Uterus (tissue), 4 donors: ENCODE measurements around the gene DNAH6. TPM values are rescaled to one million over a fixed set of nuclear protein-coding genes. Genes with fewer than 3 reads are reported as not detected.
"Not testable (repeated sequence)": the region's sequence is repeated elsewhere in the genome, so short reads cannot be mapped to it uniquely, and the experiment has no call there.

Source experiments
- DNase-seq, 2 donors: peaks; one replicate each; pipeline ENCODE4 v3.0.0-alpha.2; 2019 to 2020
- H3K27ac ChIP-seq, 2 donors: fragments of 200-600 bp; sonication (generic); 1 replicate in 1 of 2; 2 replicates in 1 of 2; pipeline ENCODE4 v1.5.1; 2016 to 2018
- H3K27me3 ChIP-seq, 2 donors: fragments of 200-600 bp; sonication (generic); one replicate each; pipeline ENCODE4 v1.5.1; 2018 to 2019; ENCODE audit warnings: control low read depth in 1 of 2
- H3K36me3 ChIP-seq, 2 donors: fragments of 200-600 bp; sonication (generic); one replicate each; pipeline ENCODE4 v1.5.1; 2019; ENCODE audit warnings: control low read depth in 1 of 2
- H3K4me1 ChIP-seq, 2 donors: fragments of 200-600 bp; sonication (generic); one replicate each; pipeline ENCODE4 v1.5.1; 2018 to 2019; ENCODE audit warnings: control low read depth in 1 of 2
- H3K4me3 ChIP-seq, 2 donors: fragments of 200-600 bp; sonication (generic); 1 replicate in 1 of 2; 2 replicates in 1 of 2; pipeline ENCODE4 v1.5.1; 2018 to 2019; ENCODE audit warnings: mild to moderate bottlenecking in 1 of 2
- H3K9me3 ChIP-seq, 2 donors: fragments of 200-600 bp; sonication (generic); one replicate each; pipeline ENCODE4 v1.5.1; 2019; ENCODE audit warnings: control low read depth in 1 of 2
- POLR2A ChIP-seq, 2 donors: fragments of 450-650 bp; IDR thresholded peaks; one replicate each; pipeline ENCODE4 v1.6.1; 2016; ENCODE audit warnings: antibody characterized with exemption in 2 of 2, mild to moderate bottlenecking in 1 of 2, moderate library complexity in 1 of 2
- intact Hi-C: fragments of 100-400 bp; cut with DNase I; formaldehyde crosslinking; loops from one replicate; pipeline ENCODE4 v1.15.1; 2023; ENCODE audit warnings: low total_unique reads
- total RNA-seq, 4 donors: library from RNA; depleted of rRNA in 3 of 4; stranded (reverse); fragments of >200 nt in 3 of 4; gene quantifications; one replicate each; pipeline versions ENCODE4 v1.1.0 to v1.2.4, GENCODE V29; 2014 to 2023
- TF ChIP-seq, protein P1 (sequence below), 4 experiments: fragments of 200-600 bp in 2 of 4; fragments of 450-650 bp in 2 of 4; sonication (generic) in 2 of 4; IDR thresholded peaks; one replicate each; pipeline ENCODE4 v1.5.1; 2016 to 2019; ENCODE audit warnings: antibody characterized with exemption in 4 of 4, mild to moderate bottlenecking in 2 of 4, moderate library complexity in 1 of 4
- donor health status: DM: yes; HTN: yes; CAD: no.

The DNAH6 gene
- total RNA-seq, 4 donors from 2014 or later = 1.0 to 8.4 (median 2.7) TPM

DNA sequence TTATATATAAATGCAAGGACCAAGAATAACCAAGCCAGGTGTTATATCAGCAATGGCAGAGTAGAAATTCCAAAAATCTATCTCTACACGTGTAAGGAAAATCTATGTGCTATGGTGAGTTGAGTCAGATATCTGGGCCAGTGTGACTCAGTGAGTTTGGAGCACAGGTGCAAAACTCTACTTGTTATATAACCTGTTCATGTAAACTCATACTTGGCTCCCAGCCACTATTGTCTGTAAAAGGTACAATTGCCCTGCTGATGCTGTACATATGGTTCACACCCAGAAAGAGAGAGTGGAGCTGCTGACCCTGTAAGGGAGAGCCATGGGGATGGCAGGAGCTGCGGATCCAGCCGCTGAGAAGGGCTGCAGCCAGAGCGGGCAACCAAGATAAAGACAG, 252.5 kb downstream of the DNAH6 start:
- Histone ChIP-seq H3K27ac (no peak overlapping the region), H3K4me3 (no peak overlapping the region), H3K36me3 (no peaks in the 10 kb centered on the region), H3K9me3 (peaks cover 0 to 5% of the 10 kb centered on the region in 2 donors), H3K27me3 (no peaks in the 10 kb centered on the region), H3K4me1 (no peaks in the 10 kb centered on the region)
- TF ChIP-seq, protein P1, sequence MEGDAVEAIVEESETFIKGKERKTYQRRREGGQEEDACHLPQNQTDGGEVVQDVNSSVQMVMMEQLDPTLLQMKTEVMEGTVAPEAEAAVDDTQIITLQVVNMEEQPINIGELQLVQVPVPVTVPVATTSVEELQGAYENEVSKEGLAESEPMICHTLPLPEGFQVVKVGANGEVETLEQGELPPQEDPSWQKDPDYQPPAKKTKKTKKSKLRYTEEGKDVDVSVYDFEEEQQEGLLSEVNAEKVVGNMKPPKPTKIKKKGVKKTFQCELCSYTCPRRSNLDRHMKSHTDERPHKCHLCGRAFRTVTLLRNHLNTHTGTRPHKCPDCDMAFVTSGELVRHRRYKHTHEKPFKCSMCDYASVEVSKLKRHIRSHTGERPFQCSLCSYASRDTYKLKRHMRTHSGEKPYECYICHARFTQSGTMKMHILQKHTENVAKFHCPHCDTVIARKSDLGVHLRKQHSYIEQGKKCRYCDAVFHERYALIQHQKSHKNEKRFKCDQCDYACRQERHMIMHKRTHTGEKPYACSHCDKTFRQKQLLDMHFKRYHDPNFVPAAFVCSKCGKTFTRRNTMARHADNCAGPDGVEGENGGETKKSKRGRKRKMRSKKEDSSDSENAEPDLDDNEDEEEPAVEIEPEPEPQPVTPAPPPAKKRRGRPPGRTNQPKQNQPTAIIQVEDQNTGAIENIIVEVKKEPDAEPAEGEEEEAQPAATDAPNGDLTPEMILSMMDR (IDR thresholded peaks at IDR 0.05) = no peak
- no peak for TF ChIP-seq POLR2A (IDR thresholded peaks at IDR 0.05)
- no peak for DNase-seq
- intact Hi-C loops = no loop called here

GRCh38 chr2:84770280-84770679, 254.0 kb downstream of the DNAH6 start:
- H3K9me3 ChIP-seq = peaks cover 0 to 5% of the 10 kb centered on the region in 2 donors
- no peak overlapping the region for H3K4me3 ChIP-seq
- H3K27me3 ChIP-seq = no peaks in the 10 kb centered on the region
- no peaks in the 10 kb centered on the region for H3K4me1 ChIP-seq
- H3K36me3 ChIP-seq = no peaks in the 10 kb centered on the region
- TF ChIP-seq, protein P1 (IDR thresholded peaks at IDR 0.05) = no peak
- no peak for TF ChIP-seq POLR2A (IDR thresholded peaks at IDR 0.05)
- intact Hi-C loops = no loop called here
- no peak for DNase-seq
- no peak overlapping the region for H3K27ac ChIP-seq

DNA sequence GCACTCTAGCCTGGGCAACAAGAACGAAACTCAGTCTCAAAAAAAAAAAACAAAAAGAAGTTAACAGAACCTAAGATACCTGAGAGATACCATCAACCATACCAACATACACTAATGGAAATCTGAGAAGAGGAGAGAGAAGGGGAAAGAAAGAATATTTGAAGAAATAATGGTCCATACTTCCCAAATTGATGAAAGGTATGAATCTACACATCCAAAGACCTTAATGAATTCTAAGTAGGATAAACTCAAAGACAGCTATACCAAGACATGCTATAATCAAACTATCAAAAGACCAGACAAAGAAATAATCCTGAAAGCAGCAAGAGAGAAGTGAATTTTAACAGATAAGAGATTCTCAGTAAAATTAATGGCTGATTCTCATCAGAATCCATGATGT, 255.0 kb downstream of the DNAH6 start:
- H3K9me3 ChIP-seq = peaks cover 0 to 5% of the 10 kb centered on the region in 2 donors

DNA sequence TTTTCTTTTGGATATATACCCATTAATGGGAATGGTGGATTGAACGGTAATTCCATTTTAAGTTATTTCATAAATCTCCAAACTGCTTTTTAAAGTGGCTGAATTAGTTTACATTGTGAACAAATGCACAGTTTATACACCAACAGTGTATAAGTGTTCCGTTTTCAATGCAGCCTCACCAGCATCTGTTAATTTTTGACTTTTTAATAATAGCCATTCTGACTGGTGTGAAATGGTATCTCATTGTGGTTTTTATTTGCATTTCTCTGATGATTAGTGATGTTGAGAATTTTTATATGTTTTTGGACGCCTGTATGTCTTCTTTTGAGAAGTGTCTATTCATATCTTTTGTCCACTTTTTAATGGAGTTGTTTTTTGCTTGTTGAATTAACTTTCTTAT, 257.3 kb downstream of the DNAH6 start:
- H3K4me3 ChIP-seq, H3K27ac ChIP-seq, H3K4me1 ChIP-seq, DNase-seq, H3K36me3 ChIP-seq, H3K27me3 ChIP-seq, H3K9me3 ChIP-seq, intact Hi-C loops: not testable (repeated sequence)

More for the DNA sequence above, 255.0 kb downstream of the DNAH6 start:
- TF ChIP-seq, protein P1 (IDR thresholded peaks at IDR 0.05) = no peak
- TF ChIP-seq POLR2A (IDR thresholded peaks at IDR 0.05) = no peak
- no peak overlapping the region for H3K27ac ChIP-seq
- intact Hi-C loops = no loop called here
- H3K4me1 ChIP-seq = no peaks in the 10 kb centered on the region
- DNase-seq = no peak
- no peak overlapping the region for H3K4me3 ChIP-seq
- no peaks in the 10 kb centered on the region for H3K36me3 ChIP-seq
- no peaks in the 10 kb centered on the region for H3K27me3 ChIP-seq

- TF ChIP-seq POLR2A (IDR thresholded peaks at IDR 0.05) = no peak
- TF ChIP-seq, protein P1 (IDR thresholded peaks at IDR 0.05) = no peak
- Histone ChIP-seq H3K4me3 (no peak overlapping the region), H3K4me1 (no peaks in the 10 kb centered on the region), H3K36me3 (no peaks in the 10 kb centered on the region), H3K27ac (no peak overlapping the region), H3K27me3 (no peaks in the 10 kb centered on the region), H3K9me3 (peaks cover 0 to 5% of the 10 kb centered on the region in 2 donors)
- no peak for DNase-seq
- intact Hi-C loops = no loop called here
These were observed 259.7 kb downstream of the DNAH6 start for GRCh38 chr2:84776011-84776410.
